Measurements from ENCODE around the gene OBSL1. TPM values are rescaled to one million over a fixed set of nuclear protein-coding genes. Genes with fewer than 3 reads are reported as not detected.

OBSL1 gene
- 100 to 1,000 TPM; 150 to 157 TPM for total RNA-seq

DNA sequence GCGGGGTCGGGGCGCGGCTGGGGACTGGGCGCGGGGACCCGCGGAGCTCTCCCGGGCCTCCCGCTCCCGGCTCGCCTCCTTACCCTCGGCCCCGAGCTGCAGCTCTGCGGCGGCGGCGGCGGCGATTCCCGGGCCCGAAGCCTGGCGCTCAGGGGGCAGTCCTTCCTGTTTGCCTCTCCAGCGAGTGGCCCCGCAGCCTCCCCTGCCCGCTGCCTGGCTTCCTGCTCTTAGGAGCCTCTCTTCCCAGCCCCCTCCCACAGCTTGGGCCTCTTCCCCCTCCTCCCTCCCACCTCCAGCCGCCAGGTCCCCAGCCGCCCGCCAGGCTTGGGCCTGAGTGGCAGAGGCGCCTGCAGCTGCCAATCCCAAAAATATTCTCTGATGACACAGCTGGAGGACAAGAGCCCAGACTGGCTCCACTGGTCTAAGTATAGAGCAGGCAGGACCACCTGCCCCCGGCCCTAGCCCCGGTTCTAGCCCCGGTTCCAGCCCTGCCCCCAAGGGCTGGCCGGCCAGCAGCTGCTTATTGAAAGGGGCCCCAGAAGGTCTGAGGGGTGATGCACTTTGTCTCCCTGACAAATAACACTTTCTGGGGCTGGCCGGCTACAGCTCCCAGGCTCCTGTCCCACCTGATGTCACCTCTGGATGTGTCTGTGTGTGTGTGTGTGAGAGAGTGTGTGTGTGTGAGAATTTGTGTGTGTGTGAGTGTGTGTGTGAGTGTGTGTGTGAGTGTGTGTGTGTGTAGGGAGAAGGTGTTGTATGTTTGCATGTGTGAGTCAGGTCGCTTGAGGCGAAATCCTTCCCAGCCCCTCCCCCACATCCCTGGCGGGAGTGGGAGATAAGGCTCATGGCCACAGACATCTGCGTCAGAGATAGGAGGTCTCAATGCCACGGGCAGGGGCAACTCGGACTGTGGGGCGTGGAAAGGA, at the start of gene OBSL1:
Gene OBSL1, minus strand, starts transcription at position 229 of the 926 bp plus-strand sequence. CDS start 307 bp downstream, outside the sequence.
- DNase-seq (ENCODE audit: low spot score) = peak; percentile 74
- H3K27me3 ChIP-seq = no peaks in the 10 kb centered on the region
- H3K4me3 ChIP-seq = peak within 1 kb of the TSS; percentile 73 to 80
- no peaks in the 10 kb centered on the region for H3K36me3 ChIP-seq
- TF ChIP-seq CTCF (IDR thresholded peaks at IDR 0.05) = no peak
- H3K4me1 ChIP-seq = peaks cover 0 to 21% of the 10 kb centered on the region in 2 donors
- H3K9me3 ChIP-seq = no peaks in the 10 kb centered on the region
- peak within 1 kb of the TSS; percentile 89 to 93 for H3K27ac ChIP-seq

DNA sequence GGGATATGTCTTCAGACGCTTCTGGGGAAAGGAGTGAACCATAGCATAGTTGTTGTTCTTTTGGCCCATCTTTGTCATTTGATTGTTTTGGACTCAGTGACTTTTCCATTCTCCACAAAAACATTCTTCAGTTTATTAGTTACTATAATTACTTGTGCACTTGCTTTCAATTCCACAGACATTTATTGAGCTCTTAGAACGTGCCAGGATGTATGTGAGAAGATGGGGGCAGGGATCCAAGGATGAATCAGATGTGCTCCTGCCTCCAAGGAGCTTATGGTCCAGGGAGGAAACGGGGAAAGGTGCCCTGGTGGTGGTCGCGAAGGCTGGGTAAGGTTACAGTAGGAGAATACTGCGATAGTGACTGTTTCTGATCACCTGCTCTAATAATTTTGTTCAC, 49.2 kb upstream of the OBSL1 start:
- H3K27ac ChIP-seq = no peak overlapping the region
- no peaks in the 10 kb centered on the region for H3K27me3 ChIP-seq
- TF ChIP-seq CTCF (IDR thresholded peaks at IDR 0.05) = no peak
- peaks cover 0 to 42% of the 10 kb centered on the region in 2 donors for H3K4me1 ChIP-seq
- H3K4me3 ChIP-seq = no peak overlapping the region
- H3K9me3 ChIP-seq = no peaks in the 10 kb centered on the region
- peaks cover 6% of the 10 kb centered on the region for H3K36me3 ChIP-seq
- DNase-seq (ENCODE audit: low spot score) = no peak

DNA sequence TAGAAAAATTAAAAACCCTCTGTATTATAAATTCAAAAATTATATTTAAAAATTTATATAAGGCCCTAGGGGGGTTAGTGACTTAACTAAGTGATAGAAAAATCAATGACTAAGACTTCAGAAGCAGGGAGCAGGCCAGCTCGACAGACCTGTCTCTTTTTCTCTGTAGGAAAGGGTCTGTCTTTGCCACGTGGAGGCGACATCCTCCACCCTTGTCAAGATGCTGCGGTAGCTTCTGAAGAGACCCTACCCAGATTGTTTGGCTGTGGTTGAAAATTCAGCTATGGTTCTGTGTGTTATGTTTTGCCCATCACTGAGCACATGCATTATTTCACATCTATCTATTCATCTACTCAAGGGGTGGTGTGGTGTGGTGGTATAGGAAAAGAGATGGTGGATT, 47.9 kb upstream of the OBSL1 start:
- Histone ChIP-seq H3K36me3 (peaks cover 16% of the 10 kb centered on the region), H3K4me1 (peaks cover 0 to 30% of the 10 kb centered on the region in 2 donors), H3K27me3 (no peaks in the 10 kb centered on the region), H3K4me3 (no peak overlapping the region), H3K27ac (no peak overlapping the region), H3K9me3 (no peaks in the 10 kb centered on the region)
- DNase-seq (ENCODE audit: low spot score) = no peak
- peak in 1 of 2 donors; percentile 16 for TF ChIP-seq CTCF (IDR thresholded peaks at IDR 0.05)

- no peak overlapping the region for H3K4me3 ChIP-seq
- H3K4me1 ChIP-seq = peaks cover 0 to 29% of the 10 kb centered on the region in 2 donors
- no peaks in the 10 kb centered on the region for H3K9me3 ChIP-seq
- DNase-seq (ENCODE audit: low spot score) = no peak
- H3K27me3 ChIP-seq = no peaks in the 10 kb centered on the region
- H3K36me3 ChIP-seq = peaks cover 21% of the 10 kb centered on the region
- TF ChIP-seq CTCF (IDR thresholded peaks at IDR 0.05) = no peak
- no peak overlapping the region for H3K27ac ChIP-seq
Observed at GRCh38 chr2:219618733-219619122, 47.4 kb upstream of the OBSL1 start.

- peaks cover 26% of the 10 kb centered on the region for H3K36me3 ChIP-seq
- no peak overlapping the region for H3K4me3 ChIP-seq
- no peaks in the 10 kb centered on the region for H3K27me3 ChIP-seq
- H3K27ac ChIP-seq = peak overlapping the region; percentile 56 to 61
- TF ChIP-seq CTCF (IDR thresholded peaks at IDR 0.05) = no peak
- H3K9me3 ChIP-seq = no peaks in the 10 kb centered on the region
- DNase-seq (ENCODE audit: low spot score) = no peak
- H3K4me1 ChIP-seq = peaks cover 0 to 23% of the 10 kb centered on the region in 2 donors
Observed at GRCh38 chr2:219616550-219616949, 45.2 kb upstream of the OBSL1 start.
